Immature natural killer cell (primary cell): ENCODE results near the gene TRIM44. TPM values are rescaled to one million over a fixed set of nuclear protein-coding genes. Genes with fewer than 3 reads are reported as not detected.
"Not testable (repeated sequence)": the region's sequence is repeated elsewhere in the genome, so short reads cannot be mapped to it uniquely, and the experiment has no call there.

Experiments
- DNase-seq, 3 donors: peaks; one replicate each; pipeline ENCODE4 v3.0.0; 2022; ENCODE audit warnings: mixed read lengths in 1 of 3
- H3K27ac Mint-ChIP-seq, 6 donors: one replicate each; pipeline ENCODE4 v1.8.0; 2020; ENCODE audit warnings: mixed read lengths in 6 of 6, mild to moderate bottlenecking in 5 of 6, inconsistent platforms in 4 of 6, moderate library complexity in 3 of 6
- H3K27me3 Mint-ChIP-seq, 3 donors: one replicate each; pipeline ENCODE4 v1.8.0; 2020 to 2021; ENCODE audit warnings: low read depth in 3 of 3, mild to moderate bottlenecking in 3 of 3, mixed read lengths in 3 of 3, moderate library complexity in 3 of 3, inconsistent platforms in 1 of 3
- H3K36me3 Mint-ChIP-seq, 3 donors: one replicate each; pipeline ENCODE4 v1.8.0; 2020; ENCODE audit warnings: mixed read lengths in 3 of 3, inconsistent platforms in 2 of 3, mild to moderate bottlenecking in 2 of 3
- H3K4me1 Mint-ChIP-seq, 2 donors: one replicate each; pipeline ENCODE4 v1.8.0; 2020; ENCODE audit warnings: inconsistent platforms in 2 of 2, mild to moderate bottlenecking in 2 of 2, mixed read lengths in 2 of 2, moderate library complexity in 1 of 2
- H3K4me3 Mint-ChIP-seq, 5 donors: one replicate each; pipeline ENCODE4 v1.8.0; 2020; ENCODE audit warnings: mild to moderate bottlenecking in 5 of 5, mixed read lengths in 5 of 5, inconsistent platforms in 3 of 5, moderate library complexity in 3 of 5
- H3K9me3 Mint-ChIP-seq, 6 donors: one replicate each; pipeline ENCODE4 v1.8.0; 2020; ENCODE audit warnings: mild to moderate bottlenecking in 6 of 6, mixed read lengths in 6 of 6, inconsistent platforms in 4 of 6, moderate library complexity in 3 of 6
- polyA plus RNA-seq, 3 donors: library from polyadenylated mRNA; unstranded; fragments of 300-500 nt; fragmentation: Illumina TruSeq; gene quantifications; one replicate each; pipeline ENCODE4 v1.2.3, GENCODE V29; 2021

Gene TRIM44
- polyA plus RNA-seq, 3 donors from 2014 or later = 36.0 to 55.3 (median 41.1) TPM

DNA sequence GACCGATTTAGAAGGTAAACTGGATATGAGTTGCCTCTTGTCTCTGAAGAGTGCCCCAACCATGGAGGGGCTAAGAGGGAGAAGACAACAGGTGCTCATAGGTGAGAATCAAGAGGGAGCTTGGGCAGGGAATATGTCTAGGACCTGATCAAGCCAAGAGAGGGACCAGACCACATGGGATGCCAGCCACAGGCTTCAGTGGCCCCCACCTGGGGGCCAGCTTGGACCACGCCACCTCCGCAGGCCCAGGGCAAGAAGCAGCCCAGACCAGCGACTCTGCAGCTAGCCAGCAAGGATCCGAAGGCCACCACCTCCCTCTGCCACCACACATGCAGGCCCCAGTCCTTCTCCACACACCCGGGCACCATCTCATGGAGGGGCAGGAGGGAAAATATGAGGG, 188.8 kb downstream of the TRIM44 start:
- H3K36me3 Mint-ChIP-seq = no peaks in the 10 kb centered on the region
- peaks cover 0 to 2% (median 2%) of the 10 kb centered on the region in 3 donors for H3K27me3 Mint-ChIP-seq
- no peaks in the 10 kb centered on the region for H3K9me3 Mint-ChIP-seq
- no peak for DNase-seq
- H3K27ac Mint-ChIP-seq = no peak overlapping the region
- no peaks in the 10 kb centered on the region for H3K4me1 Mint-ChIP-seq
- no peak overlapping the region for H3K4me3 Mint-ChIP-seq

DNA sequence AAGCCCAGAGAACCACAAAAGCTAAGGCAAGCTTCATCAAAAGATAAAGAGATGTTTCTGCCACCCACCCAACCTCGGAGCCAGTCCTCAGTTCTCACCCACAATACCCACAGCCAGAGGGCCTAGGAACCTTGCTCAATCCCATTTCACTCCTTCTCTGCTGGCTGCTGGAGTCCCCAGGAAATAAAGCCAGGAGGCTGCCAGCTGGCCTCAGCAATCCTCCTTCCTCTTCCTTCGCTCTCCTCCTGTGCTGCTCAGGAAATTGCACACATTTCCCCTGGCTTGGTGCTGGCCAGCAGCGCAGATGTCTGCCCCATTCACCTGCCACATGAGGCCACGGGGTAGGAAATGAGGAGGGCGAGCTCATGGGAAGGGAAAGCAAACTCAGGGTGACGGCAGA, 189.5 kb downstream of the TRIM44 start:
- H3K36me3 Mint-ChIP-seq = no peaks in the 10 kb centered on the region
- H3K4me3 Mint-ChIP-seq = no peak overlapping the region

DNA sequence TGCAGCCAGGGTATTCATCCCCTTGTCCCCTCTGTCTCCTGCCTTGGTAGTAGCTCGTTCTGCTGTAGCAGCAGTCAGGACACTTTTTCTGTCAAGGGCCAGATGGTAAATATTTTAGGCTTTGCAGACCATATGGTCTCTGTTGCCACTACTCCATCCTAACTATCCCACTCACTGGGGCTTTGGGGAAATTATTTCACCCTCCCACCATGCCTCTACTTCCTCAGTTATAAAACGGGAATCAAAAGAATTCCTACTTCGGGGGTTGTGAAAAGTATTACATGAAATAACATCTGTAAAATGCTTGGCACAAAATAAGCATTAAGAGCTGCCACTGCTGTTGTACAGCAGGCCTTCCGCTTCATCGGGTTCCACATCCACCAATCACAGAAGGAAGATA, 191.4 kb downstream of the TRIM44 start:
- Mint-ChIP-seq H3K9me3 (no peaks in the 10 kb centered on the region), H3K36me3 (no peaks in the 10 kb centered on the region), H3K27me3 (no peaks in the 10 kb centered on the region), H3K27ac (no peak overlapping the region), H3K4me3 (no peak overlapping the region), H3K4me1 (no peaks in the 10 kb centered on the region)
- no peak for DNase-seq

More for the DNA sequence above, 189.5 kb downstream of the TRIM44 start:
- no peak for DNase-seq
- Mint-ChIP-seq H3K27ac (no peak overlapping the region), H3K9me3 (no peaks in the 10 kb centered on the region), H3K27me3 (peaks cover 0 to 2% (median 0%) of the 10 kb centered on the region in 3 donors), H3K4me1 (no peaks in the 10 kb centered on the region)

DNA sequence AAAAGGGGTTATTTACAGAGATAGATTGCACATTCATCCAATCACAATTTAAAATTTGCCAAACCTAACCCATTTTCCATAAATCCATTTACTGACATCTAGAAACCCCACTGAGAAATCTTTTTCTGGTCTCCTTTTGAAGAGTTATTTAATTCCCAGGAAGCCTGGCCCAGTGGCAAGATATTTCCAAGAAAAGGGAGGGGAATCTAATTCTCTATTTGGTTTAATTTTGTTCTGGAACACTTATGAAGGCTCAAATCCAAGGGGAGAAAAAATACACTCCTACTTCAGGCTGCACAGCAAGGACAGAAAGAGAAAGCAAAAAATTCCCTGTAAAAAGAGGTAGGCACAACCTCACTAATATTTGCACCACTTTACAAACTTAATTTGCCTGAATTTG, 193.1 kb downstream of the TRIM44 start:
- no peak overlapping the region for H3K27ac Mint-ChIP-seq

DNA sequence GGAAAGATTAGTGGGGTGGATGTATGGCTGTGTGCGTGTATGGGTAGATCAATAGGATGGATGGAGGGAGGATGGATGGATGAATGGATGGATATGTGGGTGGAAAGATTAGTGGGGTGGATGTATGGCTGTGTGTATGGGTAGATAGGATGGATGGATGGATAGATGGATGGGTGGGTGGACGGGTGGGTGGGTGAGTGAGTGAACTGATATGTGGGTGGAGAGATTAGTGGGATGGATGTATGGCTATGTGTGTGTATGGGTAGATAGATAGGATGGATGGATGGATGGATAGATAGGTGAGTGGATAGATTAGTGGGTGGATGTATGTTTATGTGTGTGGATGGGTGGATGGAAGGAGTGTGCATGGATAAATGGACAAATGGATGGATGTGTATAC, 193.7 kb downstream of the TRIM44 start:
- no peaks in the 10 kb centered on the region for H3K36me3 Mint-ChIP-seq
- no peak for DNase-seq
- no peak overlapping the region for H3K27ac Mint-ChIP-seq
- H3K9me3 Mint-ChIP-seq = no peaks in the 10 kb centered on the region
- H3K27me3 Mint-ChIP-seq = peaks cover 0 to 3% (median 0%) of the 10 kb centered on the region in 3 donors
- no peaks in the 10 kb centered on the region for H3K4me1 Mint-ChIP-seq
- H3K4me3 Mint-ChIP-seq = no peak overlapping the region

More for the DNA sequence above, 193.1 kb downstream of the TRIM44 start:
- Mint-ChIP-seq H3K4me3 (no peak overlapping the region), H3K4me1 (no peaks in the 10 kb centered on the region), H3K9me3 (no peaks in the 10 kb centered on the region), H3K27me3 (peaks cover 0 to 3% (median 0%) of the 10 kb centered on the region in 3 donors), H3K36me3 (no peaks in the 10 kb centered on the region)
- DNase-seq = no peak

DNA sequence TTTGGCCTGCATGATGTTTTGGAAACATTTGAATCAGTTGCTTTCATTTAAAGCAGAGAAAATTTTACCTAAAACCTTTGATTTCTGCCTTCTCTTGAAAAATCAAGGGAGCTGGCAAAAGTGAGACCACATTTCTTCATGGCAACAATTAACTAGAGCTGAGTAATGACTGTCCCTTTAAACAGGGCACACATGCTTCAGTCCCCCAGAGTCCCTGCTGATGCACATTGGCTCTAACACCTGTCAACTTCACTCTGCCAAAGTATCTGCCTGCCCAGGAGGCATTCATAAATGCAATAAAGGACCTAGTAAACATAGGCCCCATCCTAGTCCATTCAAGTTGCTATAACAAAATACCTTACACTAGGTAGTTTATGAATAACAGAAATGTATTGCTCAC, 194.2 kb downstream of the TRIM44 start:
- H3K9me3 Mint-ChIP-seq = no peaks in the 10 kb centered on the region
- peaks cover 0 to 3% (median 0%) of the 10 kb centered on the region in 3 donors for H3K27me3 Mint-ChIP-seq
- H3K27ac Mint-ChIP-seq = no peak overlapping the region
- H3K4me3 Mint-ChIP-seq = no peak overlapping the region
- H3K36me3 Mint-ChIP-seq = no peaks in the 10 kb centered on the region
- no peak for DNase-seq
- H3K4me1 Mint-ChIP-seq = no peaks in the 10 kb centered on the region

DNA sequence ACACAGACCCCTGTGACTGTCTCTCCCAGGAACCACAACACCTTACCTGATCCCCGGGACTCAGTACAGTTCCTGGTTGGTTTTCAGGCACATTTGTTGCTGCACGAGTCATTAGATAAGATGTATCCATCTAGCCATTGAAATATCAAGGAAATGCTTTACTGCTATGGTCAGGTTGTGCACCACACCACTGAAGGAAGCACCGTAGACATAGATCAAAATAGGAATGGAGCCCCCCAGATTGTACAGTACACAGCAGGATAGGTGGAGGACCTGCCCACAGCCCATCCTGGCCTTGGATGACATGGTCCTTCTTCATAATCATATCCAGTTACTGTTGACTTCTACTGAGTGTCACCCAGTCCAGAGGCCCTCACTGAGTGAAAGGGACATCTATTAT, 195.3 kb downstream of the TRIM44 start:
- Mint-ChIP-seq H3K4me3 (no peak overlapping the region), H3K27ac (no peak overlapping the region), H3K9me3 (no peaks in the 10 kb centered on the region), H3K36me3 (no peaks in the 10 kb centered on the region), H3K4me1 (no peaks in the 10 kb centered on the region), H3K27me3 (peaks cover 0 to 3% (median 0%) of the 10 kb centered on the region in 3 donors)
- no peak for DNase-seq

DNA sequence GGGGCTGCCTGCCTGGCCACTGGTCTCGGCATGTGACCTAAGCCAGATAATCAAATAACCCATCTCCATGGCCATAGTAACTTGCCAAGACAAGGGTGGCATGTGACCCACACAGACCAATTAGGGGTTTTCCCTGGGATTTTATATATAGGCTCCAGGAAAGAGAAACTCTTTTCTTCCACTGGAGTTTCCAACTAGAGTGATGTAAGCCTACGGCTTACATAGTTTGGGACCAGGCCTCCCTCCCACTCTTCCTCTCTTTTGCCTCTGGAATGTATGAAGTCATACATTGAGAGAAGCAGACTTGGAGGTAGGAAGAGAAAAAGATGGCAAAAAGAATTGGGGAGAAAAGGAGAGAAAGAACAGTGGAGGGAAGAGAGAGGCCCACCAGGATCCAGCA, 196.7 kb downstream of the TRIM44 start:
- H3K27ac Mint-ChIP-seq = no peak overlapping the region
- no peak for DNase-seq
- no peaks in the 10 kb centered on the region for H3K4me1 Mint-ChIP-seq
- peaks cover 0 to 3% (median 0%) of the 10 kb centered on the region in 3 donors for H3K27me3 Mint-ChIP-seq
- H3K36me3 Mint-ChIP-seq = no peaks in the 10 kb centered on the region
- no peak overlapping the region for H3K4me3 Mint-ChIP-seq
- no peaks in the 10 kb centered on the region for H3K9me3 Mint-ChIP-seq

DNA sequence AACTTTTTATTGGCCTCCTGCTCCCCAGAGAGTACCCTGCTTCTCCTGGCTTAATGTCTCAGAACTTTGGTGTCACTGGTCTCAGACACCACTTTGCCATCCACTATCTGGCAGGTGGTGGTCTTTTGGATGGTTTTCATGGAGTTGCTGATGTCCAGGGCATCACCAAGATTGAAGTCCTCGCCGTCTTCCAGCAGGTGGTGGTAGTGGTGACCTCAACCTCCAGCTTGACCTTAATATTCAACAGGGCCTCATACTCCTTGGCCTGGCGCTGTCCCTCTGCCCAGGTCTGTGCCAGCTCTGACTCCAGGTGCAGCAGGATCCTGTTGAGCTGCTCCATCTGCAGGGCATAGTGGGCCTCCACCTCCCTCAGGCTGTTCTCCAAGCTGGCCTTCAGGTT, 197.6 kb downstream of the TRIM44 start:
- H3K27ac Mint-ChIP-seq, DNase-seq, H3K27me3 Mint-ChIP-seq, H3K4me3 Mint-ChIP-seq, H3K4me1 Mint-ChIP-seq, H3K9me3 Mint-ChIP-seq, H3K36me3 Mint-ChIP-seq: not testable (repeated sequence)

DNA sequence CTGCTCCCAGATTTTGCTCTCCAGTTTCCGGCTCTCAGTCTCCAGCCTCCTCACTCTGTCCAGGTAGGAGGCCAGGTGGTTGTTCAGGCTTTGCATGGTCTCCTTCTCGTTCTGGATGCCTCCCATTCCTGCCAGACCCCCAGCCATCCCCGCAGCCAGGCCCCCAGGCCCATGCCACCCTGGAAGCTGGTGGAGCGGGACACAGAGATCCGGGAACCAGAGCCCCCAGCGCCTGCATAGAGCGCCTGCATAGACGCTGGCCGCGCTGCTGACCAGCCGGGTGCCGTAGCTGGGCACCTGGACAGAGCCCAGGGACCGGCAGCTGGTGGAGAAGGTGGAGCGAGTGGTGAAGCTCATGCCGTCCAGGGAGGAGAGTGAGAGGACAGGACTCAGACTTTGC, 198.6 kb downstream of the TRIM44 start:
- Mint-ChIP-seq H3K9me3 (no peaks in the 10 kb centered on the region), H3K27ac (no peak overlapping the region), H3K4me1 (no peaks in the 10 kb centered on the region), H3K4me3 (no peak overlapping the region), H3K36me3 (no peaks in the 10 kb centered on the region), H3K27me3 (peaks cover 0 to 3% (median 0%) of the 10 kb centered on the region in 3 donors)
- DNase-seq = no peak

DNA sequence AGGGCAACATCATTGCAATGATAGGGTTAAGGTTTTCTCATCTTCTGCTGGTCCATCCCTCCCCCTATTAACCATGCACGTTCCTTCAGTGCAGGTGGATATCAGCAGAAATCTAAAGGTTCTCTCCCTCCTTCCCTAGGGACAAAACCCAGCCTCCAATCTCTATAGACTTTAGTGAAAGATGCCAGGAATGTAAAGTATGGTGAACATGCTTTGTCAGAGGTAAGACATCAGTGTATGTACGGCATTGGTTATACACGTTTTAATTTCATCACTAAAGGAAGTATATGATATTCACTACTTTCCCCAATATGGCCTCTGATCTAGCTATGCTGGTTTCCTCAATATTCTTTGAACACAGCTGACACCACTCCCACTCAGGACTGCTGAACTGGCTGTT, 200.1 kb downstream of the TRIM44 start:
- DNase-seq = no peak
- peaks cover 0 to 3% (median 0%) of the 10 kb centered on the region in 3 donors for H3K27me3 Mint-ChIP-seq
- no peak overlapping the region for H3K27ac Mint-ChIP-seq
- H3K9me3 Mint-ChIP-seq = peaks cover 0 to 10% (median 3%) of the 10 kb centered on the region in 6 donors
- H3K4me3 Mint-ChIP-seq = no peak overlapping the region
- H3K4me1 Mint-ChIP-seq = no peaks in the 10 kb centered on the region
- peaks cover 0 to 4% (median 0%) of the 10 kb centered on the region in 3 donors for H3K36me3 Mint-ChIP-seq

DNA sequence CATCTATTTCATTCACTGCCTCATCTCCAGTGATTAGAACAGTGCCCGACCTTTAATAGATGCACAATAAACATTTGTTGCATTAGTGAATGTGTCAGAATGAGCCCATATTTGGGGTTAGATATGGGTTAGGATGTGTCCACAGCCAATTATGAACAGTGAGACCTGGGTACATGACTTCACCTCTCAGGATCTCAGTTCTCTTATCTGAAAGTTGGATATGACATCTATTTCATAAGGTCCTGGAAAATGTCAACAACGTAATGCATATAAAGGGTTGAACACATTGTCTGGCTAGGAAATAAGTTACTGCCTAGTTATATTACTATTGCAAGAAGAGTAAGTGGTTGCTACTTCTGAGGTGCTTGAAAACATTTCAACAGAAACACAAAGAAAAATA, 201.6 kb downstream of the TRIM44 start:
- no peak overlapping the region for H3K4me3 Mint-ChIP-seq
- H3K27ac Mint-ChIP-seq = no peak overlapping the region
- H3K4me1 Mint-ChIP-seq = no peaks in the 10 kb centered on the region
- H3K27me3 Mint-ChIP-seq = peaks cover 0 to 3% (median 0%) of the 10 kb centered on the region in 3 donors
- no peak for DNase-seq
- H3K36me3 Mint-ChIP-seq = peaks cover 0 to 14% (median 0%) of the 10 kb centered on the region in 3 donors
- H3K9me3 Mint-ChIP-seq = peaks cover 7 to 24% (median 13%) of the 10 kb centered on the region in 6 donors

DNA sequence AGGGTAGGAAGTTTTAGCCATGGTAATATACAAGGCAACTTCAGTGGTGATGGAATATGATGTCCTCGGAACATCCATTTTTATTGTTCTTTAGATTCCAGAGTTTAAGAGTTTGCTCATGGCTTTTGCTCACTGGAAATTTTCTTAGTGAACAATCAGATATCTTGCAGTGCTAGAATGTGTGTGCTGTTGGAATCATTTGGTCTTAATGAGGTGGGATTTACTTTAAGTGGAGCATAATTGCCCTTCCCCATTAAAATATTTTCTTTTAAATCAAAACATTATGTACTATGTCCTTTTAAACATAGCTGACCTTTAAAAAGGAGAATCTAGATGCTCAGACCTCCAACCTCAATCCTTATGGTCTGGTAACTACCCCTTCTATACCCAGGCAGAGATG, 204.0 kb downstream of the TRIM44 start:
- no peak overlapping the region for H3K27ac Mint-ChIP-seq
- peaks cover 0 to 14% (median 0%) of the 10 kb centered on the region in 3 donors for H3K36me3 Mint-ChIP-seq
- H3K4me1 Mint-ChIP-seq = no peaks in the 10 kb centered on the region
- peaks cover 7 to 31% (median 15%) of the 10 kb centered on the region in 6 donors for H3K9me3 Mint-ChIP-seq
- no peaks in the 10 kb centered on the region for H3K27me3 Mint-ChIP-seq
- no peak for DNase-seq
- H3K4me3 Mint-ChIP-seq = no peak overlapping the region
